Measurements from ENCODE around the gene REXO4.
A peak's percentile ranks its signal among the peaks of the same experiment; 100 is the strongest.
"Not testable (repeated sequence)": the region's sequence is repeated elsewhere in the genome, so short reads cannot be mapped to it uniquely, and the experiment has no call there.

Gene REXO4

DNA sequence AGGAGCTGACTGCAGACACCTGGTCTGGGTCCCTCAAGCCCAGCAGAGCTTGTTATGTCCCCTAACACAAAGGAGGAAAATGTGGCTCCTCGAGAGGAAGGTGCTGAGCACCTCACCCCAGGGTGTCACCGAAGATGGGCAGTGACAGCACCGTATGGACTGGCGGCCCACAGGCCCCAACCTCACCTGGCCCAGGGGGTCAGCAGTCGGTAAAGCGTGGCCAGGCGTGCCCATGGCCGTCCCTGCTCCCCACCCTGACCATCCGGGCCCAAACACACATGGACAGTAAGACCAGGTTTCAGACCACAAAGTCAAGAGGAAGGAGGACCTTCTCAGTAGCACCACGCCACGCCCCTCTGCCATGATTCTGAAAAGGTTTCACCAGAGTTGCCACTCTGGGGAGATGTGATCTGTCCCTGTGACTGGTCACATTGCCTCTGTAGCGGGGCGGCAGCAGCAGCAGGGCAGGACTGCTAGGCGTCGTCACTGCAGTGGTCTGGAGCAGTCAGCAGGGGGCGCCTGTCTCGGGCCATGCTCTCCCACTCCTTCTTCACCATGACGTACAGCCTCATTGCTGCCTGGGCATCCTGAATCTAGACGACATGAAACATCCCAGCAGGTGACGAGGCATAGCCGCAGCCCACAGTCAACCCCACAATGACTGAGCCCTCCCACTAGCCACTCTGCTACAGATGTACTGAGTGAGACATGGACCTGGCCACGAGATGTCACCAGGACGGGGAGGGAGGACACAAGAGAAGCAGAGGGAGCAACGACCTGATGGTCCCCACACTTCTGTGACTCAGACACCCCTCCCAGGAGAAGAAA is 11.1 kb downstream of the REXO4 start:
- no peaks in the 10 kb centered on the region for H3K9me3 Mint-ChIP-seq
- peaks cover 12% of the 10 kb centered on the region for H3K4me1 Mint-ChIP-seq
- peak overlapping the region; percentile 84 for H3K27ac Mint-ChIP-seq
- no peaks in the 10 kb centered on the region for H3K27me3 Mint-ChIP-seq
- peaks cover 20% of the 10 kb centered on the region for H3K36me3 Mint-ChIP-seq
- no peak overlapping the region for H3K4me3 Mint-ChIP-seq

GRCh38 chr9:133405508-133406438 is 12.0 kb downstream of the REXO4 start:
- no peaks in the 10 kb centered on the region for H3K9me3 Mint-ChIP-seq
- peaks cover 18% of the 10 kb centered on the region for H3K36me3 Mint-ChIP-seq
- peak overlapping the region; percentile 30 for H3K27ac Mint-ChIP-seq
- no peak overlapping the region for H3K4me3 Mint-ChIP-seq
- no peaks in the 10 kb centered on the region for H3K27me3 Mint-ChIP-seq
- H3K4me1 Mint-ChIP-seq = peaks cover 12% of the 10 kb centered on the region

DNA sequence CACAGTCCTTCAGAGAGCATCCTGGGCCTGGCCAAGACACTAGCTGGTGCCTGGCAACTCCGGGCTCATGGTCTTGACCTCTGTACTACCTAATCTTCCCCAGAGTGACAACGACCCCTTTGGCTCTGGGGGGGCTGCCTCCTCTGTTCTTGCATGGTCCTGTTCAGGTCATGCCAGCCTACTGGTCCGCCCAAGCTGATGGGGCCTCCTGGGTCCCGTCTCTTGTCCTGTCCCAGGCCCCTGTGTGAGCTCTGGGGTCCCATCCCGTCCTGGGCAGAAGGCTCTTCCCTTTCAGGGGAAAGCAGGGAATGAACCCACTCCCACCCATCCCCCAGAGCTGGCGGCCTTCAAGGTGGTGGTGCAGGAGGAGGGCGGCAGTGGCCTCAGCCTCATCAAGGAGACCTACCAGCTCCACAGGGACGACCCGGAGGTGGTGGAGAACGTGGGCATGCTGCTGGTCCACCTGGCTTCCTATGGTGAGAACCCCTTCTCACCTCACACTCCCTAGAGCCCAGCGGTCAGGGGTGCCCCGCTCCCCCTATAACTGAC is 13.3 kb downstream of the REXO4 start:
- no peaks in the 10 kb centered on the region for H3K9me3 Mint-ChIP-seq
- H3K4me3 Mint-ChIP-seq = no peak overlapping the region
- peaks cover 12% of the 10 kb centered on the region for H3K4me1 Mint-ChIP-seq
- no peaks in the 10 kb centered on the region for H3K27me3 Mint-ChIP-seq
- H3K27ac Mint-ChIP-seq = no peak overlapping the region
- H3K36me3 Mint-ChIP-seq = peaks cover 10% of the 10 kb centered on the region

DNA sequence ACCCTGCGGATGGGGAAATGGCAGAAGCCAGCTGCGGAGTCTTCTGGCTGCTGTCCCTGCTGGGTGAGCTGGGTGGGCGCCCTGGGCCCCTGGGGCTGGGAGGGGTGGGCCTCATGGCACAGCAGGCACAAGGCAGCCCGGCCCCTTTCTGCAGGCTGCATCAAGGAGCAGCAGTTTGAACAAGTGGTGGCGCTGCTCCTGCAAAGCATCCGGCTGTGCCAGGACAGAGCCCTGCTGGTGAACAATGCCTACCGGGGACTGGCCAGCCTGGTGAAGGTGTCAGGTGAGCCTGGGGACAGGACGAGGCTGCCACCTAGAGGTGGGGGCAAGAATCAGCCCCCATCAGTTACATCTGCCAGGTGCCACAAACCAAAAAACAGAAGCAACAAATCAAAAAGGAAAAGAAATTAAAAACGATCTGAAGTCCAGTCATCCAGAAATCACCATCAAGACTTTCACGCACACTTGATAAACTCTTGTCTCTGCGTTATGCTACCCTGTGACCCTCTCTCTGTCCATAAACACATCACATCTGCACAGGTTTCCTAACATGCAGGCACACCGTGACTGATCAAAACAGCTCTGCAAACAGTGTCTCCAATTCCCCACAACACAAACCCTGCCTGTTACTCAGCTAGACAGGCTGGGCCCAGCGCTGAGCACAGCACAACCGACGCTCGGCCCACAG is 13.9 kb downstream of the REXO4 start:
- peaks cover 10% of the 10 kb centered on the region for H3K36me3 Mint-ChIP-seq
- H3K4me3 Mint-ChIP-seq = no peak overlapping the region
- H3K27me3 Mint-ChIP-seq = no peaks in the 10 kb centered on the region
- H3K9me3 Mint-ChIP-seq = no peaks in the 10 kb centered on the region
- H3K4me1 Mint-ChIP-seq = peaks cover 12% of the 10 kb centered on the region
- H3K27ac Mint-ChIP-seq = no peak overlapping the region

GRCh38 chr9:133402689-133403088 is 15.1 kb downstream of the REXO4 start:
- H3K9me3 Mint-ChIP-seq = no peaks in the 10 kb centered on the region
- peaks cover 12% of the 10 kb centered on the region for H3K4me1 Mint-ChIP-seq
- no peaks in the 10 kb centered on the region for H3K27me3 Mint-ChIP-seq
- H3K27ac Mint-ChIP-seq = no peak overlapping the region
- H3K36me3 Mint-ChIP-seq = peaks cover 9% of the 10 kb centered on the region
- no peak overlapping the region for H3K4me3 Mint-ChIP-seq

DNA sequence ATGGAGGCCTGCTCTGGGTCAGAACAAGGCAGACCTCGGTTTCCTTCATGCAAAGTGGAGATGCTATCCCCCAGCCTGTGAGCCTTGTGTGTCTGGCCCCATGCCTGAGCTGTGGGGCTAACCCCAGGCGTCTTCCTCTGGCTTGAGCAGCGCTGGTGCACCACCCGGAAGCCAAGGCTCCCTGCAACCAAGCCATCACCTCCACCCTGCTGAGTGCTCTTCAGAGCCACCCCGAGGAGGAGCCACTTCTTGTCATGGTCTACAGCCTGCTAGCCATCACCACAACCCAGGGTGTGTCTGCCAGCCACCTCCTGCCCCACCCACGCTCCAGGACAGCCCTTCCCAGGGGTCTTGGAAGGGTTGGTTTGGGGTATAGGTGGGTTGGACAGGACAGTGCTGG is 16.2 kb downstream of the REXO4 start:
- Mint-ChIP-seq H3K27me3 (no peaks in the 10 kb centered on the region), H3K4me3 (no peak overlapping the region), H3K27ac (no peak overlapping the region), H3K9me3 (no peaks in the 10 kb centered on the region), H3K36me3 (peaks cover 2% of the 10 kb centered on the region), H3K4me1 (peaks cover 5% of the 10 kb centered on the region)

- Mint-ChIP-seq H3K9me3 (no peaks in the 10 kb centered on the region), H3K27ac (no peak overlapping the region), H3K27me3 (no peaks in the 10 kb centered on the region), H3K36me3 (peaks cover under 1% of the 10 kb centered on the region), H3K4me1 (peaks cover 4% of the 10 kb centered on the region), H3K4me3 (no peak overlapping the region)
These were observed 17.5 kb downstream of the REXO4 start for GRCh38 chr9:133400292-133400691.

DNA sequence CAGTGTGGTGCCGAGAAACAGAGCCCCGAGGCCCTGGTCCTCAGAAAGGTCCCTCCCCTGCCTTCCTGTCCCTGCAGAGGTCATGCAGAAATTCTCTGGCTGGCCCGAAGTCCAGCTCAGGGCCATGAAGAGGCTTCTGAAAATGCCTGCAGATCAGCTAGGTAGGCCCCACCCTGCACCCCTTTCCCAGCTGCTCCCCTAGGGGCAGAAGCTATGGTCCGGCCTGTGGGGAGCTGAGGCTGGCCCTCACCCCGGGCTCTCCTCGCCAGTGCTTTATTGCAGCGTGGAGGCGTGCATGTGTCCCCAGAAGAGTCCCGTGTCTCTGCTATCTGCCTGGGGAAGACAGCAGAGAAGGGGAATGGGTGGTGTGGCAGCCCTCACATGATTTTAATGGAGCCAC is 19.9 kb downstream of the REXO4 start:
- no peak overlapping the region for H3K4me3 Mint-ChIP-seq
- no peaks in the 10 kb centered on the region for H3K9me3 Mint-ChIP-seq

GRCh38 chr9:133397370-133397769 is 20.4 kb downstream of the REXO4 start:
- Mint-ChIP-seq H3K36me3 (no peaks in the 10 kb centered on the region), H3K9me3 (no peaks in the 10 kb centered on the region), H3K27me3 (no peaks in the 10 kb centered on the region), H3K4me1 (no peaks in the 10 kb centered on the region), H3K4me3 (no peak overlapping the region), H3K27ac (no peak overlapping the region)

More for the DNA sequence above, 19.9 kb downstream of the REXO4 start:
- Mint-ChIP-seq H3K36me3 (no peaks in the 10 kb centered on the region), H3K27ac (no peak overlapping the region), H3K27me3 (no peaks in the 10 kb centered on the region), H3K4me1 (no peaks in the 10 kb centered on the region)

GRCh38 chr9:133396952-133397351 is 20.9 kb downstream of the REXO4 start:
- H3K36me3 Mint-ChIP-seq = no peaks in the 10 kb centered on the region
- H3K27me3 Mint-ChIP-seq = no peaks in the 10 kb centered on the region
- no peak overlapping the region for H3K27ac Mint-ChIP-seq
- no peak overlapping the region for H3K4me3 Mint-ChIP-seq
- no peaks in the 10 kb centered on the region for H3K9me3 Mint-ChIP-seq
- no peaks in the 10 kb centered on the region for H3K4me1 Mint-ChIP-seq

DNA sequence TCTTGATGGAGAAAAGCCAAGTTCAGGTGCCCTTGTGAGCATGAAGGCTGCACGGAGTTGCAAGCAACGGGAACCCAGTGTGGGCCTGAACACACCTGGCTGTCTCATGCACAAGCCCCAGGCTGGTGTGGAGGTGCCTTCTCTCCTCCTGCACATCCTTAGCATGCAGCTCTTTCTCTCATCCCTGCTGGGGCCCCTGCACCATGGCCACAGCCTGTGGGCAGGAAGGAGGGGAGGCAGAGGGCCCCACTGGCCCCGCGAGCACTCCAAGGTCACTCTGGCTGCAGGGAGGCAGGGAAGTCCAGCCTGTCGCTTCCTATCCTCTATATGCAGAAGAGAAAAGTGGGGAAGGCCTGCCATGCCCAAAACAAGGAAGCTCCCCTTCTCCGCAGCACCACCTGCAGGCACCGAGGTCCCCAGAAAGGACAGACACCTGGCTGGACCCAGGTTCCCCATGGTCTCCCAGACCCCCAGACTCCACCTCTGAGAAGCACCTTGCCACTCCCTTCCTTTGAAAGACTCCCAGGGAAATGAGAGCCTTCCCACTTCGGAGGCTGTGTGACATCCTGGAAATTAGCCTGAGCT is 23.0 kb downstream of the REXO4 start:
- no peaks in the 10 kb centered on the region for H3K4me1 Mint-ChIP-seq
- H3K4me3 Mint-ChIP-seq = no peak overlapping the region
- H3K36me3 Mint-ChIP-seq = no peaks in the 10 kb centered on the region
- H3K27me3 Mint-ChIP-seq = peaks cover 1% of the 10 kb centered on the region
- no peak overlapping the region for H3K27ac Mint-ChIP-seq
- H3K9me3 Mint-ChIP-seq = no peaks in the 10 kb centered on the region

DNA sequence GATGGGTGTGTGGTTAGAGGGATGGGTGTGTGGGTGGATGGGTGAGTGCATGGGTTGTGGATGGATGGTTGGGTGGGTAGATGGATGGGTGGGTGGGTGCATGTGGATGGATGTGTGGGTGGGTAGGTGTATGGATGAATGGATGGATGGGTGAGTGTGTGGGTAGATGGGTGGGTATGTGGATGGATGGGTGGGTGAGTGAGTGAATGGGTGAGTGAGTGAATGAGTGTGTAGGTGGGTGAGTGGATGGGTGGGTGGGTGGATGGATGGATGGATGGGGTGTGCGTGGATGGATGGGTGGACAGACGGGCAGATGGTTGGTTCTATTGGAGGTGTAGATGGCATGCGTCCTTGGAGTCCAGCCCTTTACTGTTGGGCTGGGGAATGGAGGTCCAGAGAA is 24.4 kb downstream of the REXO4 start:
- H3K4me3 Mint-ChIP-seq = no peak overlapping the region
- no peaks in the 10 kb centered on the region for H3K36me3 Mint-ChIP-seq
- peaks cover 2% of the 10 kb centered on the region for H3K27me3 Mint-ChIP-seq
- no peak overlapping the region for H3K27ac Mint-ChIP-seq
- H3K4me1 Mint-ChIP-seq = no peaks in the 10 kb centered on the region
- H3K9me3 Mint-ChIP-seq = no peaks in the 10 kb centered on the region

- not testable (repeated sequence) for H3K27me3 Mint-ChIP-seq, H3K4me3 Mint-ChIP-seq, H3K9me3 Mint-ChIP-seq, H3K36me3 Mint-ChIP-seq, H3K4me1 Mint-ChIP-seq, H3K27ac Mint-ChIP-seq
These were observed 25.5 kb downstream of the REXO4 start for GRCh38 chr9:133392308-133392707.

- H3K4me1 Mint-ChIP-seq, H3K9me3 Mint-ChIP-seq, H3K4me3 Mint-ChIP-seq, H3K27ac Mint-ChIP-seq, H3K27me3 Mint-ChIP-seq, H3K36me3 Mint-ChIP-seq: not testable (repeated sequence)
These were observed 26.4 kb downstream of the REXO4 start for GRCh38 chr9:133391449-133391848.

GRCh38 chr9:133390713-133391112 is 27.1 kb downstream of the REXO4 start:
- H3K9me3 Mint-ChIP-seq = no peaks in the 10 kb centered on the region
- no peak overlapping the region for H3K4me3 Mint-ChIP-seq
- H3K27ac Mint-ChIP-seq = no peak overlapping the region
- no peaks in the 10 kb centered on the region for H3K4me1 Mint-ChIP-seq
- peaks cover 2% of the 10 kb centered on the region for H3K27me3 Mint-ChIP-seq
- no peaks in the 10 kb centered on the region for H3K36me3 Mint-ChIP-seq
